Nephron (organoid): ENCODE data around the gene KLHL2.

ENCODE experiments used
- H3K27ac Mint-ChIP-seq, 3 experiments: 2 replicates each; pipeline ENCODE4 v1.8.0; 2020; ENCODE audit warnings: mixed read lengths in 3 of 3, mild to moderate bottlenecking in 2 of 3, moderate library complexity in 1 of 3
- H3K27me3 Mint-ChIP-seq: 2 replicates; pipeline ENCODE4 v1.8.0; 2021; ENCODE audit warnings: low read depth, mild to moderate bottlenecking, moderate library complexity, mixed read lengths
- H3K36me3 Mint-ChIP-seq: 2 replicates; pipeline ENCODE4 v1.8.0; 2020; ENCODE audit warnings: low read depth, mixed read lengths
- H3K4me1 Mint-ChIP-seq: 2 replicates; pipeline ENCODE4 v1.8.0; 2020; ENCODE audit warnings: mixed read lengths
- H3K4me3 Mint-ChIP-seq, 3 experiments: 2 replicates each; pipeline ENCODE4 v1.8.0; 2020; ENCODE audit warnings: mild to moderate bottlenecking in 3 of 3, mixed read lengths in 3 of 3, moderate library complexity in 2 of 3
- H3K9me3 Mint-ChIP-seq: 2 replicates; pipeline ENCODE4 v1.8.0; 2020; ENCODE audit warnings: mixed read lengths
- CTCF ChIP-seq, 3 experiments: fragments of 200-600 bp; sonication (generic); IDR thresholded peaks; one replicate each; pipeline ENCODE4 v1.5.0; 2021; ENCODE audit warnings: antibody characterized with exemption in 3 of 3; ENCODE audit not compliant: unreplicated experiment in 3 of 3

Gene KLHL2

GRCh38 chr4:165191348-165191656 lies 16.1 kb upstream of the KLHL2 start:
- Mint-ChIP-seq H3K9me3 (no peaks in the 10 kb centered on the region), H3K27ac (no peak overlapping the region), H3K36me3 (no peaks in the 10 kb centered on the region), H3K27me3 (no peaks in the 10 kb centered on the region), H3K4me3 (no peak overlapping the region), H3K4me1 (no peaks in the 10 kb centered on the region)
- TF ChIP-seq CTCF (IDR thresholded peaks at IDR 0.05; ENCODE audit: unreplicated experiment in 3 of 3) = no peak

- no peaks in the 10 kb centered on the region for H3K9me3 Mint-ChIP-seq
- H3K36me3 Mint-ChIP-seq = no peaks in the 10 kb centered on the region
- TF ChIP-seq CTCF (IDR thresholded peaks at IDR 0.05; ENCODE audit: unreplicated experiment in 3 of 3) = no peak
- no peaks in the 10 kb centered on the region for H3K4me1 Mint-ChIP-seq
- no peak overlapping the region for H3K27ac Mint-ChIP-seq
- H3K4me3 Mint-ChIP-seq = no peak overlapping the region
- H3K27me3 Mint-ChIP-seq = no peaks in the 10 kb centered on the region
Measured at GRCh38 chr4:165191814-165192499, 15.4 kb upstream of the KLHL2 start.

GRCh38 chr4:165192500-165192898 lies 14.9 kb upstream of the KLHL2 start:
- H3K4me1 Mint-ChIP-seq = no peaks in the 10 kb centered on the region
- no peak overlapping the region for H3K27ac Mint-ChIP-seq
- no peak overlapping the region for H3K4me3 Mint-ChIP-seq
- no peaks in the 10 kb centered on the region for H3K27me3 Mint-ChIP-seq
- no peak for TF ChIP-seq CTCF (IDR thresholded peaks at IDR 0.05; ENCODE audit: unreplicated experiment in 3 of 3)
- H3K9me3 Mint-ChIP-seq = no peaks in the 10 kb centered on the region
- H3K36me3 Mint-ChIP-seq = no peaks in the 10 kb centered on the region

GRCh38 chr4:165192956-165193355 lies 14.4 kb upstream of the KLHL2 start:
- H3K4me3 Mint-ChIP-seq = no peak overlapping the region
- H3K27ac Mint-ChIP-seq = no peak overlapping the region
- TF ChIP-seq CTCF (IDR thresholded peaks at IDR 0.05; ENCODE audit: unreplicated experiment in 3 of 3) = no peak
- H3K36me3 Mint-ChIP-seq = no peaks in the 10 kb centered on the region
- no peaks in the 10 kb centered on the region for H3K9me3 Mint-ChIP-seq
- no peaks in the 10 kb centered on the region for H3K4me1 Mint-ChIP-seq
- no peaks in the 10 kb centered on the region for H3K27me3 Mint-ChIP-seq

GRCh38 chr4:165194368-165194767 lies 13.0 kb upstream of the KLHL2 start:
- no peaks in the 10 kb centered on the region for H3K4me1 Mint-ChIP-seq
- no peak overlapping the region for H3K27ac Mint-ChIP-seq
- no peak for TF ChIP-seq CTCF (IDR thresholded peaks at IDR 0.05; ENCODE audit: unreplicated experiment in 3 of 3)
- no peak overlapping the region for H3K4me3 Mint-ChIP-seq
- no peaks in the 10 kb centered on the region for H3K27me3 Mint-ChIP-seq
- no peaks in the 10 kb centered on the region for H3K9me3 Mint-ChIP-seq
- no peaks in the 10 kb centered on the region for H3K36me3 Mint-ChIP-seq

GRCh38 chr4:165198329-165198728 lies 9.0 kb upstream of the KLHL2 start:
- TF ChIP-seq CTCF (IDR thresholded peaks at IDR 0.05; ENCODE audit: unreplicated experiment in 3 of 3) = no peak
- Mint-ChIP-seq H3K27ac (no peak overlapping the region), H3K9me3 (no peaks in the 10 kb centered on the region), H3K4me1 (peaks cover 5% of the 10 kb centered on the region), H3K27me3 (no peaks in the 10 kb centered on the region), H3K36me3 (no peaks in the 10 kb centered on the region), H3K4me3 (no peak overlapping the region)
